NCI-H526 (cell line): ENCODE measurements around the gene ATP1A4.
A peak's percentile ranks its signal among the peaks of the same experiment; 100 is the strongest.

ENCODE experiments used
- DNase-seq, 2 experiments: peaks; one replicate each; lab custom pipeline; 2025; lab: John Stamatoyannopoulos, UW

Gene ATP1A4

GRCh38 chr1:160177231-160177630, 25.8 kb downstream of the ATP1A4 start:
- no peak for DNase-seq

- no peak for DNase-seq
These were observed 26.3 kb downstream of the ATP1A4 start for GRCh38 chr1:160177667-160178066.

- DNase-seq: no peak
These were observed 27.3 kb downstream of the ATP1A4 start for GRCh38 chr1:160178731-160179130.

- DNase-seq: no peak
These were observed 27.9 kb downstream of the ATP1A4 start for GRCh38 chr1:160179336-160179735.

- no peak for DNase-seq
These were observed 34.8 kb downstream of the ATP1A4 start for GRCh38 chr1:160186246-160186645.

GRCh38 chr1:160186729-160187128, 35.3 kb downstream of the ATP1A4 start:
- no peak for DNase-seq

- DNase-seq: no peak
These were observed 36.0 kb downstream of the ATP1A4 start for GRCh38 chr1:160187407-160187806.

- DNase-seq: no peak
These were observed 36.9 kb downstream of the ATP1A4 start for GRCh38 chr1:160188341-160188740.

GRCh38 chr1:160189649-160190625, 38.5 kb downstream of the ATP1A4 start, which contains the start of gene CASQ1:
CASQ1 (plus strand) TSS chr1:160190575; CDS start chr1:160190752, 177 bp downstream.
- no peak for DNase-seq

GRCh38 chr1:160191756-160192155, 40.4 kb downstream of the ATP1A4 start:
- no peak for DNase-seq

GRCh38 chr1:160192234-160192633, 40.8 kb downstream of the ATP1A4 start:
- no peak for DNase-seq

- peak; percentile 87 to 96 for DNase-seq
These were observed 41.9 kb downstream of the ATP1A4 start for GRCh38 chr1:160193091-160193819.

GRCh38 chr1:160193832-160194736, 42.7 kb downstream of the ATP1A4 start:
- no peak for DNase-seq

- DNase-seq: no peak
These were observed 43.3 kb downstream of the ATP1A4 start for GRCh38 chr1:160194737-160195059.

- no peak for DNase-seq
These were observed 44.7 kb downstream of the ATP1A4 start for GRCh38 chr1:160196143-160196542.

- no peak for DNase-seq
These were observed 45.8 kb downstream of the ATP1A4 start for GRCh38 chr1:160197231-160197630.

- DNase-seq: no peak
These were observed 49.4 kb downstream of the ATP1A4 start for GRCh38 chr1:160200786-160201185.

GRCh38 chr1:160204526-160205241, 53.3 kb downstream of the ATP1A4 start:
- peak in 1 of 2 experiments; percentile 68 for DNase-seq

GRCh38 chr1:160205242-160206035, 54.0 kb downstream of the ATP1A4 start, which contains the start of gene PEA15:
PEA15 (plus strand) TSS chr1:160205384; CDS start chr1:160211545, 6,161 bp downstream.
- DNase-seq: peak; percentile 40 to 93

GRCh38 chr1:160206036-160206389, 54.6 kb downstream of the ATP1A4 start:
- peak in 1 of 2 experiments; percentile 69 for DNase-seq
